HG03175 (cell line): ENCODE data around the gene SLC19A1.

Source experiments
- ATAC-seq: cut with Tn5 transposase; IDR thresholded peaks from one replicate; pipeline ENCODE4 v1.9.1; 2021; ENCODE audit warnings: mild to moderate bottlenecking, moderate library complexity; ENCODE audit not compliant: unreplicated experiment

Gene SLC19A1

DNA sequence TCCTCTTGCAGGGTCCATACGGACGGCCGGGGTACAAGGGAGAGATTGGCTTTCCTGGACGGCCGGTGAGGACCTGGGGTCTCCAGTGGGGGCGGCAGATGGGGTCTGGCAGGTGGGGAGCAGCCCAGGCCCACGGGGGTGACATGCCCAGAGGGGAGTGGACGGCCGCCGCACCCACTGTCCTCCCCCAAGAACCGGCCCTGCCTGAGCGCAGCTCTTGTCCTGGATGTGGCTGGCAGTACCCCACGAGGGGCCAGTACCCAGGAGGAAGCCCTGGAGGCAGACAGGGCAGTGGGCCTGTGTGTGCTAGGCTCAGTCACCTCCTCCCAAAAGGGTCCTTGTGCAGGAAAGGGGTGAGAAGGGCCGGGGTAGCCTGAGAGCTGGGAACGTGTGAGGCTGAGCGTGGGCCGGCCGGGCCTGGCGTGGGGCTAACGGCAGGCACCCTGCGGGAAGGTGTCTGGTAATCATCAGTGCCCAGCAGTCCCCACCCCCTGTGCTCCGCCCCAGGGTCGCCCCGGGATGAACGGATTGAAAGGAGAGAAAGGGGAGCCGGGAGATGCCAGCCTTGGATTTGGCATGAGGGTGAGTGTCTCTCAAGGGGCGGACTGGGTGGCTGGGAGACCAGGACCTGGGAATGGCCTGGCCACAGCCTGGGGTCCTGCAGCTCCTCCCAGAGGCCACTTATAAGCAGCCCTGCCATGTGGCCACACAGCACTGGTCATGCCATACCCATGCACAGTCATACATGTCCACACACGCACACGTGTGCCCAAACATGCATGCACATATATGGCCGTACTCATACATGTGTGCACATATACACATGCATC is 47.2 kb downstream of the SLC19A1 start:
- no peak for ATAC-seq

DNA sequence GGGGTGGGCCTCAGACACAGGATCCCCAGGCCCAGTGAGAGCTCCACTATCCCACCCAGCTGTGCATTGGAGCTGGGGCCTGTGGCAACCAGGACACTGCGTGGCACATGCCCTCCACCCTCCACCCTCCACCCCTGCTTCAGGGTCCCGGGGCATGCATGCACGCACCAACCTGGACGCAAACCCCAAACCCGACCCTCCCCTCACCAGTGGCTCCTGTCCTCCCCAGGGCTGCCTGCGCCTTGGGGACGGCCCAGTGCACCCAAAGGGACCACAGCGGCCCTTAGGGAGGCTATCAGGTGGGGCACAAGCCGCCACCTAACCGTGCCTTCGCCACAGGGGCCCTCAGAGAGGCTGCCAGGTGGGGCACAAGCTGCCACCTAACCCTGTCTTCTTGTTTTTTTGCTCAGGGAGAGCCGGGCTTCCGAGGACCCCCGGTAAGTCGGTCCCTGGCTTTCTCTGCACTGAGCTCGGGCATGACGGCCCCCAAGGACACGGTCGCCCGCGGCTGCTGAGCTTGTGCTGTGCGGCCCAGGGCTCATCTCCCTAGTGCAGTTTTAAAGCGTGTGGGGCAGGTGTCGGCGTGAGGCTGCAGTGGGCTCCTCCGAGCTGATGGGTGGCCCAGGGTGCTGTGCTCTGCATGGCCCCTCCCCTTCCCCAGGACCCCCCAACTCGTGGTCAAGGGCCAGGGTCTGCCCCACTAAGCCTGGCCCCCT is 47.9 kb downstream of the SLC19A1 start:
- ATAC-seq, result no peak

DNA sequence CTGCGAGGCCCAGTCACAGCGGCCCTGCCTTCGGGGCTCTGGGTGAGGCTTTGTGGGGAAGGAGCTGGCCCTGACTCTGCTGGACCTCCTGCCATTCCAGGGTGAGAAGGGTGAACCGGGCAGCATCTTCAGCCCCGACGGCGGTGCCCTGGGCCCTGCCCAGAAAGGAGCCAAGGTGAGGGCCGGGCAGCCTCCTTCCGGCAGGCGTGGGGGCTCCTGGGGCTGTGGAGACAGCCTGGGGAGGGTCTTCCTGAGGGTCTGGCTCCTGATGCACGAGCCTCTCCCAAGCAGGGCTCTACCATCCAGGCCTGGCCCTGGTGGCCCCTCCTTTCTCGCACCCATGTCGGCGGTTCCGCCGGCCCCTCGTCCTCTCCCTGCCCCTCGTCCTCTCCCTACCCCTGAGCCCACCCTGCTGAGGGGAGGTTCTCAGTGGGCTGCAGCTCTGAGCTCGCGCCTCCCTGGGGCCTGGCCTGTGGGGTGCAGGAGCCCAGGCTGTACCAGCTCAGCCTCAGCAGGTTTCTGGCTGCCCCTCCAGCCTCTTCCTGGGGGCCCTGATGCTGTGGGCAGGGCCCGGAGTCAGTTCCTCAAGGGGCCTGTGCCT is 48.7 kb downstream of the SLC19A1 start:
- no peak for ATAC-seq

DNA sequence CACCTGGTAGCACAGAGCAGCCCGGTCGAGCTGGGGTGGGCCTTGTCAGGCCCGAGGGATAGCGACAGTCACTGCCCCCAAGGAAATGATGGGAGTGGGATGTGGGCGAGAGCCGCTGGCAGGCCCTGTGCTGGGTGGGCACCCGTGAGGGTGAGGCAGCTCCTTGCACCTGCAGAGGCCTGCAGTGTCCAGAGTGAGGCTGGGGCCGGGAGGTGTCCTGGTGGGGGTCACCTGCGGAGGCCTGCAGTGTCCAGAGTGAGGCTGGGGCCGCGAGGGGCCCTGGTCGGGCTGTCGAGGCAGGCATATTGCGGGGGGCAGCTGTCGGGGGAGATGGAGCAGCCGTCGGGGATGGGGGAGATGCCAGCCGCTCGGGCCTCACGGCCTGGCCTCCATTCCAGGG is 49.5 kb downstream of the SLC19A1 start:
- no peak for ATAC-seq

DNA sequence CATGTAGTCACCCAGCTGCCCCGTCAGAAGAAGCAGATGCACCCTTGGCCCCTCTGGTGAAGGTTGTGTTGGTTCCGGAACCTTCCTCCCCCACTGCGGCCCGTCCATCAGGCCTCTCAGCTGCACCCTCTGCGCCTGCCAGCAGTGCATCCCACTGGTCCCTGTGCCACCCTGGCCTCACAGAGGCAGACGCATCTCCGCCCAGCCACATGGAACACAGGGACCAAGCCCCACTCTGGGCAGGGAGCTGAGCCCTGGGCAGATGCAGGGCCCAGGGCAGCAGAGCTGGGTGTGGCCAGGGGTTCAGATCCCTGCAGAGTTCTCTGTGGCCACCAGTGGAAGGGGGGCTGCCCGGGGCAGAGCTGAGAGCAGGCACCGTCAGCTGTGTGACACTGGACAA is 50.6 kb downstream of the SLC19A1 start:
- ATAC-seq, result no peak

DNA sequence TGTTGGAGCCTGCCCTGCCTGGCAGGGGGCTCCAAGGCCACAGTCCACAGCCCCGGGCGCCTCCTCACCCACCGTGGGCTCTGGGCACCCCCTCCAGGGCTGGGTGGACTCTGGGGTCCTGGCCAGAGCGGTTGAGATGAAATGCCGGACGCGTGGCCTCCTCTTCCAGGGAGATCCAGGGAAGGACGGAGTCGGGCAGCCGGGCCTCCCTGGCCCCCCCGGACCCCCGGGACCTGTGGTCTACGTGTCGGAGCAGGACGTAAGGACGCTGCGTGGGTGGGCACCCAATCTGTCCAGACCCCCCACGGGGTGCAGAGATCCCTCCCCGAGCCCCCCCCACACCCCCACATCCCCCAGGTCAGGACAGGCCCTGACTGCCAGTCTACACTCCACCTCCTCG is 51.2 kb downstream of the SLC19A1 start:
- no peak for ATAC-seq

DNA sequence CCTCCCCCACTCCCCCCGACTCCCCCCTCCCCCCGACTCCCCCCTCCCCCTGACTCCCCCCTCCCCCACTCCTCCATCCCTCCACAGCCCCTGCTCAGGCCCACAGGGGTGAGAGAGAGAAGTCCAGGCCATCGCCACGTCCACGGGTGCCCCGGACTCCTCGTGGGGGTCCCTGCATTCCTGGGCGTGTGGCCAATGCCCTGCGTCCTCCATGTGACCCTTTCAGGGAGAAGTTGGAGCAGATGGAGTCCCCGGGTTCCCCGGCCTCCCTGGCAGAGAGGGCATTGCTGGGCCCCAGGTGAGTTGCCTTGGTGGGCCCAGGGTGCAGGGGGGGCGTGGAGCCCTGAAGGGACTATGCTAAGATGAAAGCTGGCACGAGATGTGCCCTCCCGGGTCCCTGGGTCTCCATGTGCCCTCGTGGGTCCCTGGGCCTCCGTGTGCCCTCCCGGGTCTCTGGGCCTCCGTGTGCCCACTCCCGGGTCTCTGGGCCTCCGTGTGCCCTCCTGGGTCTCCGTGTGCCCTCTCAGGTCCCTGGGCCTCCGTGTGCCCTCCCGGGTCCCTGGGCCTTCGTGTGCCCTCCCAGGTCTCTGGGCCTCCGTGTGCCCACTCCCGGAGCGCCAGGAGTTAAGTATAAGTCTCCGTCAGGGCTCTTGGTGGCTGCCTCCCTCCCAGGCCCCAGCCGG is 52.0 kb downstream of the SLC19A1 start:
- no peak for ATAC-seq

DNA sequence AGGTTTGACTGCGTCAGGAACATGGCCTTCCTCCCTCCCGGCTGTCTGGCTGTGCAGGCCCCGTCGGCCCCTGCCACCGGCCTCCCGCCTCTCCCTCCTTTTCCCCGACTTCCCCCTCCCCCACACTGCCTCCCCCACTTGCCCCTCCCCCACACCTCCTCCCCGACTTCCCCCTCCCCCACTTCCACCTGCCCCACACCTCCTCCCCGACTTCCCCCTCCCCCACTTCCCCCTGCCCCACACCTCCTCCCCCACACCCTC is 52.6 kb downstream of the SLC19A1 start:
- no peak for ATAC-seq

DNA sequence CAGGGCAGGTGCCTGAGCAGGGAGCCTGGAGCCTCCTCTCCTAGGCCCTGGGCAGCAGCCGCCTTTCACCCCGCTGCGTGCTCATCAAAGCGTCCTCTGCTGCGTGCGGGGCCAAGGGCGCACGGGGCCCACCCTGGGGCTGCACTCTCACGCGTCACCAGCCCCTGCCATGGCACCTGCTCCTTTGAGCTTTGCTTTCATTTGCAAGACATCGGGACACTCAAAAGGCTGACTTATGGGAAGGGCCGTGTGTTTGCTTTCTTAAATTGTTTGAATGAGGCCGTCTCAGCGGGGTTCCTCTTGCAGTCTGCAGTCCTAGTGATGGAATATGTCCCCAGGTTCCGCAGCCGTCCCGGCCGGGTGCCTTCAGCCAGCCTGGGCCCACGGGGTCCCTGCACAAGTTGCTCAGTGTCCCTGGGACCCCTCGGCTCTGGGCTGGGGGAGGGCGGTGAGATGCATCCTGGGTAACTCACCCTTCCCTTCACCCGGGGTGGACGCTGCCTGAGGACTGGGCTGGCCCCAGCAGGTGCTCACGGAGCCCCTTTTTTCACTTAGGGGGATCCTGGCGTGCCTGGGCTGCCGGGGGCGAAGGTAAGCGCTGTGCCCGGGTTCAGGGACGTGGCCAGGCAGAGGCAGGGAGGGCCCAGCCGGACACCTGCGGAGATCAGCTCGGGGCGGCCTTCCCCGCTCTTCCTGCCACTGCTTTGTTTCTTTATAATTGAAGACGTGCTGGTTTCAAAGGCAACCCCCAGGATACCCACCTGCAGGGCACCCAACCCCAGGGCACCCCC is 53.1 kb downstream of the SLC19A1 start:
- no peak for ATAC-seq

DNA sequence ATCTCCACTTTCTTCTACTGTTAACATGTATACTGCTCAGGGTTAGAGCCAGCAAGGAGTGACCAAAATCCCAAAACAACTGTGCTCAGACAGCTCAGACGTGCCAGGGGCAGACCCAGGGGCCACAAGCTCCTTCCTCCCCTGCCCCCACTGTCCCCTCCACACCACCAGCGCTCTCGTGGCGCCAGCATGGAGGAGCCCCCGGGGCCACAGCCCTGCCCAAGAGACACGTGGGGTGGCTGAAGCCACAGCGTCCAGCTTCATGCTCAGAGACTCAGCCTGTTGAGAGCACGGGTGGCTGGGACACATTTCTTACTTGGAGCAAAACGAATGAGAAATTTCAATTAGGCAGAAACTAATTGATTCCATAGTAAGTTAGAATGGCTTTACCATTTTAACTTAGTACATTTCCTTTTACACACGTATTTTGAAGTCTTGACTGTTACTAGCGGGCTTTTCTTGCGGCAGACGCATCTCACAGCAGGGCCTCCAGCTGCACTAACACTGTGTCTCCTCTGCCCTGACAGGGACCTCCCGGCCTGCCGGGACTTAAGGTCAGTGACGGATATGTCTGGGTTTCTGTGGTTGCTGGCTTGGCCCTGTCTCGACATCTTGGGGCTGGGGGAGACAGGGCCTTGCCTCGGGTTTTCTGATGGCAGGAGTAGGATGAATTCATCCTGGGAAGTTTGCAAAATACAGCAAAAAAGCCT is 54.2 kb downstream of the SLC19A1 start:
- ATAC-seq, result no peak

DNA sequence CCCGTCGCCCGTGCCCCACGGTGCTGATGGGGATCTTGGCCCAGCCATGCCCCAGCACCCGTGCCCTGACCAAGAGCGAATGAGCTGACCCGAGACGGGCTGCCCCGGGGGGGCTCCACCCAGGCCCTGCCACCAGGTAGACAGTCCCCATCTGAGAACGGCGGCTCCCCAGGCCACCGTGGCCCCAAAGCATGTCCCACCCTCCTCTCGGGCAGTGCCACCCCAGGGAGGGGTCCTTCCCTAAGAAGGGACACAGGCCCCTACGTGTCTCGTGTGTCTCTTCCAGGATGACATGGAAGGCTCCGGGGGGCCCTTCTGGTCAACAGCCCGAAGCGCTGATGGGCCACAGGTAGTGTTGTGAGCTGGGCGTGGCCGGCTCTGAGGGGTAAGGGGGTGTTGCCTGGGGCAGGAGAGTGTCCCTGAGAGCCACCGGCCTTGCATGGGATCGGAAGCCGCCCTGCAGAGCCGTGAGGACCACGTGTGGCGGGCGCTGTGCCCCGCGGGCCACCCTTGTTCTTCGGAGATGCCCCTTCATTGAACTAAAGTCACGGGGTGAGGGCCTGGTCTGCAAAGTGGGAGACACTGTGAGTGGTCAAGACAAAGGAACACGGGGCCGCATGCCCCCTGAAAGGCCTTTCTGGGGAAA is 55.0 kb downstream of the SLC19A1 start:
- ATAC-seq, result no peak

DNA sequence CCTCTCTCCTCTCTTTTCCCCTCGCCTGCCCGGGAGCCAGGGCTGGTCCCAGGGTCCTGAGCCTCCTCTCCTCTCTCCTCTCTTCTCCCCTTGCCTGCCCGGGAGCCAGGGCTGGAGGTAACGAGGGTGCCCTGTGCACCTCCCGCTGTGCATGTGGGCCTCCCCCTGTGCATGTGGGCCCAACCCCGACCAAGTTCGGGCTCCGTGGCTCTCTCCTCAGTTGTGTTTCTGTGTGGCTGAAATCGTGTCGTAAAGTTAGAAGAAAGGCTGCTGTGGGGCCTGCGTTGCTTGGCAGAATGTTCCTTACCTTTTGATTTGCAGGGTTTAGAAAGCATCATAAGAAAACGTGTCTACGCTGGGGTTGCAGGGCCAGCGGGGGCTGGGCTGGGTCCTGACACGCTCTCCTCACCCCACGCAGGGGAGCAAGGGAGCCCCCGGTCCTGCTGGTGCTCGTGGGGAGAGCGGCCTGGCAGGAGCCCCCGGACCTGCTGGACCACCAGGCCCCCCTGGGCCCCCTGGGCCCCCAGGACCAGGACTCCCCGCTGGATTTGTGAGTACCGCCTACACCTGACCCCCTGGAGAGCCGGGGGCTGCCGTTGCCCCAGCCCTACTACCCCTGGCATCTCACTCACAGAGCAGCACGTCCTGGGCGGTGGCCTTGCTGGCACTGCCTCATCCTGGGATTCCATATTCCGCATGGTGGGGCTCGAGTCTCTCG is 55.6 kb downstream of the SLC19A1 start:
- no peak for ATAC-seq

DNA sequence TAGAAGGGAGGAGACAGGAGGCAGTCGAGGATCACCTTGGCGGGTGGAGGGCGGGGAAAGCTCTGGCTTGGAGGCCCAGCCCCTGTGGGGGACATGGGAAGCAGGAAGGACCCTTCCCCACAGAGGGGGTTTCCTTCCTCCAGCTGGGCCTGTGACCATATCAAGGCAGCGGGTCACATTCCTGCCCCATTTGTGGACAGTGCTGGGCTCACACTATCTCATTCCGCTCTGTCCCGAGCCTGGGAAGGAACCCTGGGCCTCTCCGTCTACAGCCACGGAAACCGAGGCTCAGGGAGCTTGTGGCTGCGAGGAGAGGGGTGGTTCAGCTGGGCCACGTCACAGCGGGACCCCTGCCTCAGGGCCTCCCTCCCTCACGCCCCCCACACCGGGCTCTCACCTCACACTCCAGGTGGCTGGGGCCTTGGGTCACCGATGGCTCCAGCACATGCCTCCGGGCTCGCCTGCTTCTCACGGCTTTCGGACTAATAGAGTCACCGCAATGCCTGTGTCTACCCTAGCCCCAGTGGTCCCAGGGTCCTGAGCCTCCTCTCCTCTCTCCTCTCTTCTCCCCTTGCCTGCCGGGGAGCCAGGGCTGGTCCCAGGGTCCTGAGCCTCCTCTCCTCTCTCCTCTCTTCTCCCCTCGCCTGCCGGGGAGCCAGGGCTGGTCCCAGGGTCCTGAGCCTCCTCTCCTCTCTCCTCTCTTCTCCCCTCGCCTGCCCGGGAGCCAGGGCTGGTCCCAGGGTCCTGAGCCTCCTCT is 56.4 kb downstream of the SLC19A1 start:
- ATAC-seq, result no peak

DNA sequence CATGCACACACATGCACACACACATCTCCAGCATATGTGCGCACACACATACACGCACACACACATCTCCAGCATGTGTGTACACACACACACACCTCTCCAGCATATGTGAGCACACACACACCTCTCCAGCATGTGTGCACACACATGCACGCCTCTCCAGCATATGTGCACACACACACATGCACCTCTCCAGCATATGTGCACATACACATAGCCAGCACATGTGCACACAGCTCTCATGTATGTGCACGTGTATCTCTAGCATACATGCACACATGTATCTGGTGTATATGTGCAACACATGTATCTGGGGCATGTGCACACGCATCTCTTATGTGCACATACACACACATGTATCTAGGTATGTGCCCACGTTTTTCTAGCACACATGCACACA is 57.9 kb downstream of the SLC19A1 start:
- ATAC-seq, result no peak

DNA sequence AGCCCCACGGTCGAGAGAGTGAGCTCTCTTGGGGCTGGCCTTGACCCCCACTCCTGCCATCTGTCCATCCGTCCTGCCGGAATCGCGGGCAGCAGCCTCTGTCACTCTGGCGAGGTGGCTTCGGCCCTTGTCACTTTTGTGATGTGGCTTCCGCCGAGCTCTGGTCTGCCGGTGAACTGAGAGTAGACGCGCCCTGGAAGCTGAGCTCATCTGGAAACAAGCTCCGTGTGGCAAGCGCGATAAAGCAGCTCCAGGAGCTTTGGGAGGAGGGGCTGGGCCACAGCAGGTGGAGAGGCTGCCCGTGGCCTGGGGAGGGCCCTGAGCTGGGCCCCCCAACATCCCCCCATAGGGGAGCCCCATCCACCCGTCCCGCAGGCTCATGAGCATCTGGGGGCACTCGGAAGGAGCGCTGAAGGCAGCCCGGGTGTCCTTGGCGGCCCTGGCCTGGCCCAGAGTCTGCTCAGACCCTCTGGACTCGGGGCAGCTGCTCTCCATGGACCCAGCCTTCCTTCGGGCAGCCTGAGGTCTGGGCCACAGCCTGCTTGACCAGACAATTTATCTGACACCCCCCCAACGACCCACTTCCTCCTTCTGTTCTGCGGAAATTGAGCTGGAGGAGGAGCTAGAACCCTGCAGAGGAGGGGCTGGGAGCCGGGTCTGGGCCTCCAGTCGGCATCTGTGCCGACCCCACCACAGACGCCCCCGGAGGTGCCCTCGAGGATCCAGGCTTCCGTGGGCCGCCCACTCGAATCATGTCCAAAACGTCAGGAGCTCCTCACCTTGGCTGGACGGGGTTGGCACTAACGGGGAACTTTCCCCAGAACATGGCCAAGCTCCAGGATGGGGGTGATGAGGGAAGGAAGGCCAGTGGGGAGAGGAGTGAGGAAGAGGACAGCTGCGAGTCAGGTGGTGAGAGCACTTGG is 59.1 kb downstream of the SLC19A1 start:
- no peak for ATAC-seq

DNA sequence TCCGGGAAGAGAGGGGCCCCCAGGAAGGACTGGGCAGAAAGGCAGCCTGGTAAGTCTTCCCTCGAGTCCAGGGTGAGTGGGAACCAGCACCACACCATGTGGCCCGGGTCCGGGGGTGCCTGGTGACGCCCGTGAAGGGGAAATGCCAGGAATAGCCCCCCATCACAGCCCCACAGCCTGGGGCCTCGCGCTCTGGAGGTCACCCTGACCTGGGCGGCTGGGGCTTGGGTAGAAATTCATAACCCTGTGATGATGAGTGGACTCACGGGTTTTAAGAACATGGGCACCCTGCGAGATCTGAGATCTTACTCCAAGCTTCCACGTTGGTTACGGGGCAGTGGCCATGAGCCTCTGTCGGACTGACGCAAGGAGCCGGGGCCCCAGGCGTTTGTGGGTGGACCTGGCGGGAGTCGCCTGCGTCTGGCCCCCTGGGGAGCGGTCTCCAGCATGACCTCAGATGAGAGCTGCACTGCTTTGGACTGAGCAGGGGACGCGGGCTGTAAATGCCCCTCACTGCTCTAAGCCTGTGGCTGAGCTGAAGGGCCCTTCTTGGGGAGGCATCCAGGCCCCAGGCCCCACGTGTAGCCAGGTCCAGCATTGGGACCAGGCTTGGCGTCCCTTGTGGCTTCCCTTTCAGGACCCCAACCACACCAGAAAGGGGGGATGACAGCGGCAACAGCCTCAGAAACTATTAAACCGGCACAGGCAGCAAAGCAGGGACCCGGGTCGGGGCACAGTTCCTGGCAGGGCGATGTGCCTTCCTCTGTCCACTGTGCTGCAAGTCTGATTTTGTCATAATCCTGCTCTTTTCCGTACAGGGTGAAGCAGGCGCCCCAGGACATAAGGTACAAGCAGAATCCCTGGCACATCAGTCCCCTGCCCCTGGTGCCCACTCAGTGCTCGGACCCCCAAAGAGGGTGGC is 60.0 kb downstream of the SLC19A1 start:
- no peak for ATAC-seq
